HG03064 (cell line): ENCODE data around the gene CYP8B1.

ENCODE experiments used
- ATAC-seq: cut with Tn5 transposase; IDR thresholded peaks from one replicate; pipeline ENCODE4 v1.9.1; 2021; ENCODE audit warnings: low read depth; ENCODE audit not compliant: unreplicated experiment

Gene CYP8B1

DNA sequence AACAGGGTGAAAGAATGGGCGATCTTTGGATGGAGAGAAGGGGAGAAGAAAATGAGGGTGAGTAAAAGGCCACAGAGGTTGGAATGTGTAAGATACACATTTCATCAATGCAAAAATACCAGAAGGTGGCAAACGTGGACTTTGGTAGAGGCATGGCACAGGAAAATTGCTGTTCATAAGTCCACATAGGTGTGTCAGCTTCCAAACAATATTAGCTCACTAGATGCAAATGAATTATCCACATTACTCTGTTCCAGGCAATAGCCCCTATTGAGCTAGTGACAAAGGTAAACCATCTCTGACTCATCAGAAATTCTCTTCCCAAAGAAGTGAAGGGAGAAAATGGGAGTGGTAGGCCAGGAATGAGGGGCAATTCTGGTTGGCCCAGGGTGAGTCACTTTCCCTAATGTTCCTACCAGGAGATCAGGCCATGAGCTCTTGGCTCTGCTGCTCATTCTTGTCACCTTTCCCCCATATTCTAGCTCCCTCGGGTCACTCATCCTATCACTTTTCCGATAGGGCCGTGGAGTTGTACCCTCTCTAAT, 46.5 kb downstream of the CYP8B1 start:
- ATAC-seq: no peak

DNA sequence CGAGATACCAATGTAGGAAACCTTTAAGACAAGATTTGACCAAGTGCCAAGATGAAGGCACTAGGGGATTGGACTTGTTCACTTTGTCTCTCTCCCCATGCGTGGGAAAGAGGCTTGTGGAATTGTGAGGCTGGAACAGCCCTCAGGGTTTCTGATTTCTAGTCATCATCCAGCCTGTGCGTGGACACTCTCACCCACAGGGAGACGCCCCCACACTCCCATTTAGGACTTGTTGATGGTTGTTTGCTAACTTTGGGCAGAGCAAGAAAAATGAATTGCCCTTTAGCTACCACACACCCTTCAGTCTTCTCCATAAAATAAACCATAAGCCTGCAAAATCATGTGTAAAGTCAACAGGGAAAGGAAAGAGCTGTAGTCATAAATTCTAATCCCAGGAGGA, 48.0 kb downstream of the CYP8B1 start:
- no peak for ATAC-seq

DNA sequence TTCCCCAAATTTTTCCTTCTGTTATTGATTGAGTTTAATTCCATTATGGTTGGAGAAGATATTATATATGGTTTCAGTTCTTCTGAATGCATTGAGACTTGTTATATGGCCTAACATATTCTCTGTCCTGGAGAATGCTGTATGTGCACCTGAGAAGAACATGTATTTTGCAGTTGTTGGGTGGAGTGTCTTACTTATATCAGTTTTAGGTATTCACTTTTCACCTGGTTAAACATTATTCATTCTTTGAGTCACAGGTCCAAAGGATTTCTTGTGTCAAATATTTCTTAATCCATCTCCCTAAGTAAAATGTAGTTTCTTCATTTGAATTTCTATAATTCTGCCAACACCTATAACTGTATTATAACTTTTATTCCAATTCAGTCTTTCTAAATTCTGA, 48.7 kb downstream of the CYP8B1 start:
- ATAC-seq: no peak

GRCh38 chr3:42826141-42826540, 49.5 kb downstream of the CYP8B1 start:
- ATAC-seq: no peak

- ATAC-seq: no peak
These were observed 52.3 kb downstream of the CYP8B1 start for GRCh38 chr3:42823351-42823750.

GRCh38 chr3:42822828-42823227, 52.9 kb downstream of the CYP8B1 start:
- ATAC-seq: no peak
